GM12878 (cell line): Measurements from ENCODE around the gene VEZF1. TPM values are rescaled to one million over a fixed set of nuclear protein-coding genes. Genes with fewer than 3 reads are reported as not detected.

ENCODE experiments used
- ATAC-seq: fragments of 200-7000 bp; cut with Tn5 transposase; 3 replicates; pipeline ENCODE4 v1.9.1; 2020; ENCODE audit warnings: mild to moderate bottlenecking, moderate library complexity
- BruUV-seq: library from RNA; stranded (reverse); fragments of 400-500 nt; replicated peaks from 2 replicates; lab custom pipeline; 2021; lab: Mats Ljungman, UMichigan
- CTCF ChIA-PET: fragments of 300-600 bp; sonication (Branson Sonifier 250); formaldehyde crosslinking; extraction: SDS; loops from one replicate; lab custom pipeline; 2021; ENCODE audit warnings: inconsistent platforms; lab: Yijun Ruan, JAX
- POLR2A ChIA-PET: fragments of 350-600 bp; formaldehyde crosslinking; extraction: SDS; loops from one replicate; lab custom pipeline; 2021; ENCODE audit warnings: inconsistent platforms; lab: Charles Lee
- RAD21 ChIA-PET: fragments of 300-600 bp; sonication (Branson Sonifier 250); formaldehyde crosslinking; loops from one replicate; lab custom pipeline; 2023; ENCODE audit warnings: antibody characterized with exemption; ENCODE audit not compliant: unreplicated experiment; lab: Charles Lee
- SMC1A ChIA-PET: fragments of 300-600 bp; sonication (Branson Sonifier 250); formaldehyde crosslinking; loops from one replicate; lab custom pipeline; 2023; ENCODE audit not compliant: unreplicated experiment, uncharacterized antibody; lab: Charles Lee
- DNase-seq: peaks from one replicate; pipeline ENCODE4 v3.0.0-alpha.2; 2011; ENCODE audit warnings: low read depth, low spot score
- FAIRE-seq: peaks from 3 replicates; lab custom pipeline; 2011; peaks lifted over from hg19 to GRCh38; lab: Jason Lieb, UNC
- H2AFZ ChIP-seq: 2 replicates; pipeline ENCODE4 v1.6.0; 2011; ENCODE audit warnings: low read depth, low read length, control low read depth; ENCODE audit not compliant: control insufficient read depth
- H3K27ac ChIP-seq: 2 replicates; pipeline ENCODE4 v1.5.1; 2011; ENCODE audit warnings: control low read depth; ENCODE audit not compliant: control insufficient read depth, insufficient read depth
- H3K27me3 ChIP-seq, 2 experiments: replicated peaks in 1 of 2; 2 replicates each; pipeline versions ENCODE4 v1.6.0 to v1.6.1; 2011; ENCODE audit warnings: low read length in 1 of 2; ENCODE audit not compliant: control insufficient read depth in 2 of 2, insufficient read depth in 2 of 2
- H3K36me3 ChIP-seq, 2 experiments: 2 replicates each; pipeline ENCODE4 v1.5.1; 2011; ENCODE audit warnings: low read length in 1 of 2; ENCODE audit not compliant: control insufficient read depth in 2 of 2, insufficient read depth in 2 of 2
- H3K4me1 ChIP-seq: 2 replicates; pipeline ENCODE4 v1.6.1; 2011; ENCODE audit warnings: mild to moderate bottlenecking, low read length, moderate library complexity, mixed read lengths; ENCODE audit not compliant: control insufficient read depth, insufficient read depth
- H3K4me2 ChIP-seq: 2 replicates; pipeline ENCODE4 v1.6.0; 2011; ENCODE audit warnings: control low read depth; ENCODE audit not compliant: control insufficient read depth, insufficient read depth
- H3K4me3 ChIP-seq: fragments of 200-600 bp; sonication (generic); 2 replicates; pipeline ENCODE4 v1.5.1; 2016
- H3K79me2 ChIP-seq: 2 replicates; pipeline ENCODE4 v1.6.0; 2011; ENCODE audit warnings: low read length; ENCODE audit not compliant: control insufficient read depth, insufficient read depth
- H3K9ac ChIP-seq: 2 replicates; pipeline ENCODE4 v1.8.0; 2011; ENCODE audit warnings: low read length, control low read depth, mixed read lengths; ENCODE audit not compliant: control insufficient read depth, insufficient read depth
- H3K9me3 ChIP-seq: replicated peaks from 3 replicates; pipeline ENCODE4 v1.5.1; 2011; ENCODE audit warnings: mild to moderate bottlenecking, low read length; ENCODE audit not compliant: control insufficient read depth, insufficient read depth
- H4K20me1 ChIP-seq: 2 replicates; pipeline ENCODE4 v1.6.0; 2011; ENCODE audit not compliant: control insufficient read depth, insufficient read depth
- BCL3 ChIP-seq: IDR thresholded peaks from 2 replicates; pipeline ENCODE4 v1.6.1; 2011; ENCODE audit warnings: borderline replicate concordance, low read depth, mild to moderate bottlenecking, moderate library complexity, low read length; ENCODE audit not compliant: insufficient read depth, poor library complexity, severe bottlenecking
- CEBPB ChIP-seq, 2 experiments: fragments of 150-350 bp in 1 of 2; IDR thresholded peaks; 2 replicates each; pipeline ENCODE4 v1.6.1; 2012 to 2014; ENCODE audit warnings: low read depth in 2 of 2, low read length in 2 of 2, borderline replicate concordance in 1 of 2, inconsistent platforms in 1 of 2
- CHD1 ChIP-seq: IDR thresholded peaks from 2 replicates; pipeline ENCODE4 v1.6.1; 2012; ENCODE audit warnings: low read depth, low read length, improper control_type of control experiment
- CHD4 ChIP-seq: fragments of 200-600 bp; sonication (generic); IDR thresholded peaks from 2 replicates; pipeline ENCODE4 v1.6.1; 2016; ENCODE audit warnings: mild to moderate bottlenecking
- GABPA ChIP-seq: IDR thresholded peaks from 2 replicates; pipeline ENCODE4 v1.6.1; 2014; ENCODE audit warnings: antibody characterized with exemption, low read depth, mild to moderate bottlenecking, inconsistent platforms
- GATAD2B ChIP-seq: fragments of 450-650 bp; conservative IDR thresholded peaks from 2 replicates; pipeline ENCODE4 v1.6.1; 2017; ENCODE audit warnings: low read depth, mild to moderate bottlenecking, moderate library complexity
- HDAC6 ChIP-seq: fragments of 200-600 bp; sonication (generic); IDR thresholded peaks from one replicate; pipeline ENCODE4 v1.8.0; 2017; ENCODE audit warnings: antibody characterized with exemption; ENCODE audit not compliant: unreplicated experiment
- IKZF1 ChIP-seq: fragments of 450-650 bp; conservative IDR thresholded peaks from 2 replicates; pipeline ENCODE4 v1.6.1; 2017; ENCODE audit warnings: antibody characterized with exemption, mild to moderate bottlenecking
- JUND ChIP-seq: IDR thresholded peaks from 2 replicates; pipeline ENCODE4 v1.6.1; 2012; ENCODE audit warnings: low read depth, mild to moderate bottlenecking, low read length, improper control_type of control experiment, moderate library complexity
- RB1 ChIP-seq: fragments of 450-650 bp; formaldehyde crosslinking; IDR thresholded peaks from 2 replicates; pipeline ENCODE4 v1.6.1; 2017; ENCODE audit warnings: mild to moderate bottlenecking, borderline replicate concordance
- RELB ChIP-seq: fragments of 450-650 bp; IDR thresholded peaks from 2 replicates; pipeline ENCODE4 v1.6.1; 2017; ENCODE audit warnings: low read depth, mild to moderate bottlenecking, moderate library complexity
- SUZ12 ChIP-seq: fragments of 200-600 bp; sonication (generic); IDR thresholded peaks from one replicate; pipeline ENCODE4 v1.6.1; 2018; ENCODE audit warnings: antibody characterized with exemption, mild to moderate bottlenecking; ENCODE audit not compliant: unreplicated experiment
- TBL1XR1 ChIP-seq: IDR thresholded peaks from 2 replicates; pipeline ENCODE4 v1.6.1; 2012; ENCODE audit warnings: low read depth, low read length, improper control_type of control experiment
- TCF7 ChIP-seq: IDR thresholded peaks from 2 replicates; pipeline ENCODE4 v1.6.1; 2014; ENCODE audit warnings: antibody characterized with exemption, borderline replicate concordance
- USF1 ChIP-seq: IDR thresholded peaks from 2 replicates; pipeline ENCODE4 v1.6.1; 2011; ENCODE audit warnings: borderline replicate concordance, low read depth, mild to moderate bottlenecking, moderate library complexity, mixed read lengths, low read length; ENCODE audit not compliant: insufficient read depth; ENCODE audit errors: extremely low read length
- ZBTB33 ChIP-seq: fragments of 450-650 bp; IDR thresholded peaks from 2 replicates; pipeline ENCODE4 v1.6.1; 2017; ENCODE audit warnings: mild to moderate bottlenecking
- ZNF622 ChIP-seq: fragments of 450-650 bp; IDR thresholded peaks from 2 replicates; pipeline ENCODE4 v1.6.1; 2017; ENCODE audit warnings: mild to moderate bottlenecking, inconsistent platforms
- WGBS: methylation state at CpG from one replicate; pipeline ENCODE4 v1.1.6; 2016; ENCODE audit warnings: low lambda C conversion rate; ENCODE audit not compliant: insufficient replicate concordance, insufficient coverage; ENCODE audit errors: missing lambda C conversion rate; 5-methylcytosine and 5-hydroxymethylcytosine counted together
- in situ Hi-C: fragments of 300-500 bp; cut with MboI; formaldehyde crosslinking; loops from 9 replicates; pipeline ENCODE4 v1.14.3; 2018; ENCODE audit warnings: mixed read lengths
- intact Hi-C: fragments of 100-400 bp; cut with micrococcal nuclease; formaldehyde crosslinking; loops from one replicate; pipeline ENCODE4 v1.14.2; 2022; ENCODE audit not compliant: unreplicated experiment
- polyA plus RNA-seq, 11 experiments: library from polyadenylated mRNA; depleted of rRNA in 4 of 11; unstranded in 6 of 11; stranded (reverse) in 5 of 11; fragments of >200 nt; fragmentation: Nextera tagmentation in 4 of 11; fragmentation: Illumina TruSeq in 1 of 11; extraction: Ambion mirVana in 4 of 11; extraction: Trizol in 1 of 11; gene quantifications; 1 replicate in 1 of 11; 2 replicates in 10 of 11; pipeline versions ENCODE4 v1.2.1 to v1.2.3, GENCODE V29; 2011 to 2016; ENCODE audit warnings: inconsistent platforms in 2 of 11, missing spikeins in 2 of 11, low read depth in 1 of 11
- total RNA-seq, 4 experiments: library from RNA; depleted of rRNA in 3 of 4; stranded (reverse); fragments of >200 nt in 3 of 4; fragmentation: Illumina TruSeq in 1 of 4; extraction: Trizol in 1 of 4; gene quantifications; 2 replicates each; pipeline versions ENCODE4 v1.2.1 to v1.2.3, GENCODE V29; 2013 to 2021

The VEZF1 gene
- total and polyA plus RNA-seq, 10 of the 15 experiments (the other 5 are each of a cell fraction or from before 2014, with no cell fraction given): 9.5 to 28.2 (median 20.3) TPM

GRCh38 chr17:57925361-57925990 is 62.6 kb downstream of the VEZF1 start (continued):
- TF ChIP-seq GATAD2B (no peak), JUND (no peak)

GRCh38 chr17:57924677-57925076 is 63.4 kb downstream of the VEZF1 start:
- ChIA-PET POLR2A (interaction anchor here (1.3 kb wide), 1 partner anchor 15 kb away, joined by 4 read pairs; no protein-coding TSS in a partner anchor), RAD21 (interaction anchor here (1.5 kb wide), 1 partner anchor 75 kb away, joined by 3 read pairs; no protein-coding TSS in a partner anchor), CTCF (interaction anchor here (1.2 kb wide), 2 partner anchors 14 to 31 kb away, joined by 4 to 6 read pairs; no protein-coding TSS in a partner anchor), SMC1A (interaction anchor here (0.7 to 2.9 kb wide), 5 partner anchors 15 to 75 kb away, joined by 3 to 10 read pairs (median 6); no protein-coding TSS in a partner anchor)
- Histone ChIP-seq H3K36me3 (no peaks in the 10 kb centered on the region), H3K27me3 (no peaks in the 10 kb centered on the region), H3K4me2 (no peak overlapping the region), H3K4me3 (no peak overlapping the region), H3K9ac (no peak overlapping the region), H3K4me1 (peaks cover 5% of the 10 kb centered on the region), H3K27ac (no peak overlapping the region), H2AFZ (no peak overlapping the region), H3K79me2 (no peaks in the 10 kb centered on the region), H4K20me1 (no peaks in the 10 kb centered on the region), H3K9me3 (no peaks in the 10 kb centered on the region)
- ATAC-seq (no peak), FAIRE-seq (no peak), DNase-seq (no peak)
- 47% methylated on average over 4 of the region's 4 CpGs for whole genome bisulfite sequencing
- in situ Hi-C loops: no loop called here
- intact Hi-C loops: no loop called here
- no TSS peak for BruUV-seq
- TF ChIP-seq TCF7 (no peak), IKZF1 (no peak), GABPA (no peak), RB1 (no peak), CHD1 (no peak), USF1 (no peak), ZNF622 (no peak), ZBTB33 (no peak), BCL3 (no peak), HDAC6 (no peak), SUZ12 (no peak), CEBPB (IDR thresholded peaks at IDR 0.05; ENCODE audit: borderline replicate concordance in 1 of 2, low read depth in 2 of 2, low read length in 2 of 2) (no peak), CHD4 (no peak), RELB (no peak), TBL1XR1 (no peak)
